ENCODE measurements around the gene ANO6. TPM values are rescaled to one million over a fixed set of nuclear protein-coding genes. Genes with fewer than 3 reads are reported as not detected.

ANO6 gene
- total RNA-seq, 4 donors from 2014 or later: 16.9 to 23.0 (median 20.4) TPM

DNA sequence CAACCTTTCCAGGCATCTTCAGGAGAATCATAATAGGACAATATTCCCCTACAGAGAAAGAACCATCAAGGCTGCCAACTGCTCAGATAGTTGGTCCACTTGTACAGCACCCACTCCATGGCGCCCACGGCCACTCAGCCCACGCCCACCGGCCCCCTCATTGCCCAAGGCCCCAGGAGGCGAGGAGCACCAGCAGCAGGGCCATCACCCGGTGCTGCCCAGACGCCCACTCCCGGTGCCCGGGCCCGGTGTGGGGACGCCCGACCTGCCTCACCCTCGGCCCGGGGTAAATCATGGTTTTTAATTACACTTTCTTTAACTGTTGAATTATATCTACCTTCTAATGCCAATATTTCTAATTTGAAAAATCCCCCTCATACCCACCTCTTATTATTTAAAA lies 41.3 kb upstream of the ANO6 start:
- H3K4me3 ChIP-seq: no peak overlapping the region
- 98% methylated on average over 14 of the region's 14 CpGs; no CpG with 5 or more reads in 1 of the 2 donors for WGBS, 2 donors (ENCODE audit: low coverage in 1 of 2)
- H3K4me1 ChIP-seq: no peaks in the 10 kb centered on the region
- H3K27me3 ChIP-seq: no peaks in the 10 kb centered on the region
- intact Hi-C loops (cut with DNase I; ENCODE audit: low total_unique reads): no loop called here
- in situ Hi-C loops (cut with MboI; ENCODE audit: low pct_ligation_motif_present in 1 of 4, low pct_unique_long_range_greater_than_20kb in 1 of 4, low sequenced_read_pairs in 3 of 4): no loop called here
- H3K36me3 ChIP-seq: no peaks in the 10 kb centered on the region
- DNase-seq: no peak
- H3K27ac ChIP-seq: no peak overlapping the region
- H3K9me3 ChIP-seq: peaks cover 15 to 25% of the 10 kb centered on the region in 2 donors
- TF ChIP-seq EP300 (IDR thresholded peaks at IDR 0.05; ENCODE audit: low read depth) (no peak), POLR2A (IDR thresholded peaks at IDR 0.05) (no peak)
- TF ChIP-seq, protein P1, sequence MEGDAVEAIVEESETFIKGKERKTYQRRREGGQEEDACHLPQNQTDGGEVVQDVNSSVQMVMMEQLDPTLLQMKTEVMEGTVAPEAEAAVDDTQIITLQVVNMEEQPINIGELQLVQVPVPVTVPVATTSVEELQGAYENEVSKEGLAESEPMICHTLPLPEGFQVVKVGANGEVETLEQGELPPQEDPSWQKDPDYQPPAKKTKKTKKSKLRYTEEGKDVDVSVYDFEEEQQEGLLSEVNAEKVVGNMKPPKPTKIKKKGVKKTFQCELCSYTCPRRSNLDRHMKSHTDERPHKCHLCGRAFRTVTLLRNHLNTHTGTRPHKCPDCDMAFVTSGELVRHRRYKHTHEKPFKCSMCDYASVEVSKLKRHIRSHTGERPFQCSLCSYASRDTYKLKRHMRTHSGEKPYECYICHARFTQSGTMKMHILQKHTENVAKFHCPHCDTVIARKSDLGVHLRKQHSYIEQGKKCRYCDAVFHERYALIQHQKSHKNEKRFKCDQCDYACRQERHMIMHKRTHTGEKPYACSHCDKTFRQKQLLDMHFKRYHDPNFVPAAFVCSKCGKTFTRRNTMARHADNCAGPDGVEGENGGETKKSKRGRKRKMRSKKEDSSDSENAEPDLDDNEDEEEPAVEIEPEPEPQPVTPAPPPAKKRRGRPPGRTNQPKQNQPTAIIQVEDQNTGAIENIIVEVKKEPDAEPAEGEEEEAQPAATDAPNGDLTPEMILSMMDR (IDR thresholded peaks at IDR 0.05): no peak

DNA sequence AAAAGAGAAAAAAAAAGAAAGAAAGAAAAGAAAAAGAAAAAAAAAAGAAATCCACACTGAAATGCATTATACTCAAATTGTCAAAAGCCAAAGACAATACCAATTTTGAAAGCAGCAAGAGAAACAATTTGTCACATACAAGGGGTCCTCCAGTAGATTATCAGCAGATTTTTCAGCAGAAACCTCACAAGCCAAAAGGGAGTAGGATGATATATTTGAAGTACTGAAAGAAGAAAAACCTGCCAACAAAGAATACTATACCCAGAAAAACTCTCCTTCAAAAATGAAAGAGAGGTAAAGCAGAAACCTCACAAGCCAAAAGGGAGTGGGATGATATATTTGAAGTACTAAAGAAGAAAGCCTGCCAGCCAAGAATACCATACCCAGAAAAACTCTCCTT lies 37.1 kb upstream of the ANO6 start:
- no peak for DNase-seq
- H3K27me3 ChIP-seq: no peaks in the 10 kb centered on the region
- in situ Hi-C loops (cut with MboI; ENCODE audit: low pct_ligation_motif_present in 1 of 4, low pct_unique_long_range_greater_than_20kb in 1 of 4, low sequenced_read_pairs in 3 of 4) (loop anchor here in 2 of 4 donors (25.0 kb wide), 2 partner anchors 359 to 534 kb away; no protein-coding TSS in a partner anchor), intact Hi-C loops (cut with DNase I; ENCODE audit: low total_unique reads) (no loop called here)
- H3K4me1 ChIP-seq: no peaks in the 10 kb centered on the region
- peaks cover 18 to 25% of the 10 kb centered on the region in 2 donors for H3K9me3 ChIP-seq
- no peak overlapping the region for H3K4me3 ChIP-seq
- TF ChIP-seq, protein P1 (IDR thresholded peaks at IDR 0.05): no peak
- TF ChIP-seq POLR2A (IDR thresholded peaks at IDR 0.05): no peak
- TF ChIP-seq POLR2AphosphoS5 (IDR thresholded peaks at IDR 0.05): no peak
- no peak for TF ChIP-seq EP300 (IDR thresholded peaks at IDR 0.05; ENCODE audit: low read depth)
- H3K27ac ChIP-seq: no peak overlapping the region
- H3K36me3 ChIP-seq: no peaks in the 10 kb centered on the region

DNA sequence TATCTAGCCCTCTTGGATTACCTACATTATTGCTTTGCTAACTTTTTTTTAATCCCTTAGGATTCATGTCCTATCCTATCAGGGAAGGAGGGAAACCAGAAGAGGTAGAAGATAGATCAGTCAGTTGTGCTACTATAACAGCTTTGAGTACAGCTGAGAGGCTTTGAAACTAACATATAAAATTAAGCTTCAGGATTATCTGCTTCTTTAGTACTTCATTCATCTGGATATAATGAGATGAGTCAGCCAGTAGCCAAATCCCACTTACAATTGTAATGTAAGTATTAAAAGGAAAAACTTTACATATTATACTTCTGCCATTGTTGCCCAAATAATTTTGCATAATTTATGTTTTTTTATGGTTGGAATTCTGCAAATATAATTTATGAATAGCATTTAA lies 33.4 kb upstream of the ANO6 start:
- intact Hi-C loops (cut with DNase I; ENCODE audit: low total_unique reads): loop anchor here (10.0 kb wide), 1 partner anchor 202 kb away; no protein-coding TSS in a partner anchor
- no peak overlapping the region for H3K4me3 ChIP-seq
- in situ Hi-C loops (cut with MboI; ENCODE audit: low pct_ligation_motif_present in 1 of 4, low pct_unique_long_range_greater_than_20kb in 1 of 4, low sequenced_read_pairs in 3 of 4): loop anchor here in 3 of 4 donors (10.0 to 25.0 kb wide), 3 partner anchors 202 to 530 kb away; no protein-coding TSS in a partner anchor
- peaks cover 18% of the 10 kb centered on the region in 2 donors for H3K9me3 ChIP-seq
- DNase-seq: no peak
- TF ChIP-seq EP300 (IDR thresholded peaks at IDR 0.05; ENCODE audit: low read depth): no peak
- TF ChIP-seq, protein P1 (IDR thresholded peaks at IDR 0.05): no peak
- TF ChIP-seq POLR2A (IDR thresholded peaks at IDR 0.05): no peak
- TF ChIP-seq POLR2AphosphoS5 (IDR thresholded peaks at IDR 0.05): no peak
- H3K27ac ChIP-seq: no peak overlapping the region
- no peaks in the 10 kb centered on the region for H3K27me3 ChIP-seq
- H3K36me3 ChIP-seq: no peaks in the 10 kb centered on the region
- H3K4me1 ChIP-seq: no peaks in the 10 kb centered on the region

DNA sequence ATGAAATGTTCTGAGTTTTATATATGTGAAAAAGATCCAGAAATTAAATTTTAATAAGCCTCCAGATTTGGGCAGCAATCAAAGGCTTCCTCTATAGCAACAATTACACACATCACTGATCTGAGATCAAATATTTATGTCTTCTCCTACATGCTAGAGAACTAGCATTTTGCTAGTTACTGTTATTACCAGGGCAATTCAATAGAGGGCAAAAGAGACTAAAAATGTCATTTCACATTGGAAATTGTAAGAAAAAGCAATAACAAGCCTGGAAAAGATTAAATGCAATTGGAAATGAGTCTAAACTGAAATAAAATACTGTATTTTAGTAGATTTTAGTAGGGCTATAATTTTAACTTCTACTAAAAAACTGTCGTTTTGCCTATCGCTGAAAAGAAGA lies 32.6 kb upstream of the ANO6 start:
- H3K36me3 ChIP-seq: no peaks in the 10 kb centered on the region
- H3K27ac ChIP-seq: no peak overlapping the region
- no peak overlapping the region for H3K4me3 ChIP-seq
- intact Hi-C loops (cut with DNase I; ENCODE audit: low total_unique reads) (loop anchor here (10.0 kb wide), 1 partner anchor 202 kb away; no protein-coding TSS in a partner anchor), in situ Hi-C loops (cut with MboI; ENCODE audit: low pct_ligation_motif_present in 1 of 4, low pct_unique_long_range_greater_than_20kb in 1 of 4, low sequenced_read_pairs in 3 of 4) (loop anchor here in 3 of 4 donors (10.0 to 25.0 kb wide), 3 partner anchors 202 to 529 kb away; no protein-coding TSS in a partner anchor)
- no peaks in the 10 kb centered on the region for H3K4me1 ChIP-seq
- 72 to 84% methylated on average over 2 of the region's 2 CpGs for WGBS, 2 donors (ENCODE audit: low coverage in 1 of 2)
- no peaks in the 10 kb centered on the region for H3K27me3 ChIP-seq
- peaks cover 13 to 14% of the 10 kb centered on the region in 2 donors for H3K9me3 ChIP-seq
- TF ChIP-seq POLR2AphosphoS5 (IDR thresholded peaks at IDR 0.05): no peak
- TF ChIP-seq, protein P1 (IDR thresholded peaks at IDR 0.05): peak in 4 of 5 experiments; percentile 12 to 41 (median 17)
- no peak for DNase-seq
